PFSK-1 (cell line): ENCODE measurements around the gene MEGF10.

Source experiments
- POLR2AphosphoS5 ChIP-seq: IDR thresholded peaks from 2 replicates; pipeline ENCODE4 v1.6.1; 2012; ENCODE audit warnings: low read depth, mild to moderate bottlenecking, control low read depth, low read length, moderate library complexity
- TF ChIP-seq, protein P1 (sequence below), 2 experiments: IDR thresholded peaks; 2 replicates each; pipeline versions ENCODE4 v1.6.1 to v1.8.0; 2011 to 2012; ENCODE audit warnings: low read depth in 2 of 2, low read length in 2 of 2, control low read depth in 1 of 2, inconsistent platforms in 1 of 2, mild to moderate bottlenecking in 1 of 2, moderate library complexity in 1 of 2; ENCODE audit not compliant: insufficient read depth in 1 of 2

GRCh38 chr5:127307868-127308267, 17.3 kb downstream of the MEGF10 start:
- TF ChIP-seq, protein P1, sequence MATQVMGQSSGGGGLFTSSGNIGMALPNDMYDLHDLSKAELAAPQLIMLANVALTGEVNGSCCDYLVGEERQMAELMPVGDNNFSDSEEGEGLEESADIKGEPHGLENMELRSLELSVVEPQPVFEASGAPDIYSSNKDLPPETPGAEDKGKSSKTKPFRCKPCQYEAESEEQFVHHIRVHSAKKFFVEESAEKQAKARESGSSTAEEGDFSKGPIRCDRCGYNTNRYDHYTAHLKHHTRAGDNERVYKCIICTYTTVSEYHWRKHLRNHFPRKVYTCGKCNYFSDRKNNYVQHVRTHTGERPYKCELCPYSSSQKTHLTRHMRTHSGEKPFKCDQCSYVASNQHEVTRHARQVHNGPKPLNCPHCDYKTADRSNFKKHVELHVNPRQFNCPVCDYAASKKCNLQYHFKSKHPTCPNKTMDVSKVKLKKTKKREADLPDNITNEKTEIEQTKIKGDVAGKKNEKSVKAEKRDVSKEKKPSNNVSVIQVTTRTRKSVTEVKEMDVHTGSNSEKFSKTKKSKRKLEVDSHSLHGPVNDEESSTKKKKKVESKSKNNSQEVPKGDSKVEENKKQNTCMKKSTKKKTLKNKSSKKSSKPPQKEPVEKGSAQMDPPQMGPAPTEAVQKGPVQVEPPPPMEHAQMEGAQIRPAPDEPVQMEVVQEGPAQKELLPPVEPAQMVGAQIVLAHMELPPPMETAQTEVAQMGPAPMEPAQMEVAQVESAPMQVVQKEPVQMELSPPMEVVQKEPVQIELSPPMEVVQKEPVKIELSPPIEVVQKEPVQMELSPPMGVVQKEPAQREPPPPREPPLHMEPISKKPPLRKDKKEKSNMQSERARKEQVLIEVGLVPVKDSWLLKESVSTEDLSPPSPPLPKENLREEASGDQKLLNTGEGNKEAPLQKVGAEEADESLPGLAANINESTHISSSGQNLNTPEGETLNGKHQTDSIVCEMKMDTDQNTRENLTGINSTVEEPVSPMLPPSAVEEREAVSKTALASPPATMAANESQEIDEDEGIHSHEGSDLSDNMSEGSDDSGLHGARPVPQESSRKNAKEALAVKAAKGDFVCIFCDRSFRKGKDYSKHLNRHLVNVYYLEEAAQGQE (IDR thresholded peaks at IDR 0.05; ENCODE audit: insufficient read depth in 1 of 2, low read depth in 2 of 2, low read length in 2 of 2): no peak
- TF ChIP-seq POLR2AphosphoS5: no peak
